Amniotic stem cell (primary cell): ENCODE results near the gene PAXX.

Source experiments
- DNase-seq: peaks from one replicate; lab custom pipeline; 2025; lab: John Stamatoyannopoulos, UW

Gene PAXX

DNA sequence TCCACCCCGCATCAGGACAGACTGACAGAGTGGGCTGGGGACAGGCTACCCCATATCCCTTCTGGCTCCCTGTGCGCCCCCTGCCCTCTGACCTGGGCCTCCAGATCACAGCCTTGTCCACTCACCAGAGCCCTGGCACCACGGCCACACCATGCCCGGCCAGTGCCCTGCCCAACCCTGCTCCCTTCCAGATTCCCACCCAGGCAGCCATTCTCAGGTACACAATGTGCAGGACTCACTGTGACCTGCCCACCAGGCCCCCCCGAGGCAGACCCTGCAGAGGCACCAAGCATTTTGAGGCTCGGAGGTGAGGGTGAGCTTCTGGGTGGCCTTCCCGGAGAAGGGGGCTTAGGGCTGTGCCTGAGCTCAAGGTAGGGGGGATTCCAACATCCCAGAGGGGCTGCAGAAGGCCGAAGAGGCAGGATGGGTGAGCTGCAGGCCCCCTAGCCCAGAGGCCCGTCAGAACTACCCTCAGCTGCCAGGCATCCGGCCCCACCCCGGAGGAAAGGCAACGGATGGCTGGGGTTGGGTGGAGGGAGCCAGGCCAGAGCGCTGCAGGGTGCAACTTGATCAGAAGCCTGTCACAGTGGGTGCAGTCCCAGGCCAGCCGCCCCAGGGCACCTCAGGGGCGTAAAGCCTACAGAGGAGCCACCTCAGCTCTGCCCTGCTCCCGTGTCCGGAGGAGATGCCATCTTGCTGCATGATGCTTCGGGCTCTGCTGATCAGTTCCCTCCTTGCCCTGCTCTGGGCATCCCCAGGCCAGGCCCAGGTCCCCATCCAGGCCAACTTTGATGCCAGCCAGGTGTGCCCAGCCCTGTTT lies 9.8 kb upstream of the PAXX start, which contains the start of gene LCNL1:
Gene LCNL1 (plus strand): TSS at position 762 of the 820 bp plus-strand sequence. CDS start 594 bp downstream, outside the sequence.
- no peak for DNase-seq

DNA sequence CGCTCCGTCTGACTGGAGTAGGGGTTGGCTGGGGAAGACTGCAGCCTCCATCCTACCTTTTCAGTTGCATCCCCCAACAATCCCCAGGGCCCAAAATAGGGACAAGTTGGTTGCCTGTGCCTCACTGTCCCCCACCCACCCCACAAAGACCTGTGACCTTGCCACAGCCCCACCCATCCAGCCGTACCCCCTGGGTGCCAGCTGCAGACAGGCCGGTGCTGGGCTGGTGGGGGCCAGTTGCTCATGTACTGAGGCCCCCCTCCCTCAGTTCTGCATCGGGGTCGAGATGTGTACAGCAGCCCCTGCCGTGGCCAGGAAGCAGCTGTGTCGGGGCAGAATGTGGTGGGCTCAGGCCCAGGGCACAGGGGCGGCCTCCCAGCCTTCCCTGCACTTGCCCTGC lies 9.1 kb upstream of the PAXX start:
- no peak for DNase-seq

GRCh38 chr9:136983656-136984314 lies 8.4 kb upstream of the PAXX start:
- DNase-seq, result no peak

GRCh38 chr9:136984464-136985026 lies 7.7 kb upstream of the PAXX start:
- DNase-seq, result no peak

- no peak for DNase-seq
Observed at GRCh38 chr9:136985027-136985602, 7.1 kb upstream of the PAXX start.

- DNase-seq, result no peak
Observed at GRCh38 chr9:136985853-136986252, 6.4 kb upstream of the PAXX start.

GRCh38 chr9:136988872-136989271 lies 3.4 kb upstream of the PAXX start:
- DNase-seq, result no peak

DNA sequence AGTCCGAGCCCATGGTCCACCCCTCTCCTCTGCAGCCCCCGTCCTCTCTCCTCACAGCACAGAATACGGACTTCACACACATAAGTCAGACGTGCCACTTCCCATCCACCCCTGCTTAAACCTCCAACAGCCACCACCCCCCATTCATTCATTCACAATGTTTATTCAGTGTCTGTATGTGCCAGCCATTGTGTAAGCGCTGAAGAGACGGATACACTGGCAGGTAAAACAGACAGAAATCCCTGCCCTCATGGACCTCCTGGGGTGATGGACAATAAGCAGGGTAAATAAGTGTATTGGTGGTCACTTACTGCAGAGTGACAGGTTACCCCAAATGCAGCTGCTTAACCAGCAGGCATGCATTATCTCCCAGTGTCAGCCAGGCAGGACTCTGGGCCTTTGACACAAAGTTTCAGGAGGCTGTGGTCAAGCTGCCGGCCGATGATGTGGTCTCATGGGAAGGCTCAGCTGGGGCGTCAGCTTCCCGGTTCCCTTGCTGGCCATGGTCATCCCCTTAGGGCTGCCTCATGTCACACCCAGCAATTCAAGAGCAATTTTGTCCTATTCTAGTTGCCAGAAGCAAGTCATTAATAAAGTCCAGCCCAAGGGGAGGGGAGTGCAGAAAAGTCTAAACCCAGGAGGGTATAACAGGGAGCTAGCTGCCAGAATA lies 1.8 kb upstream of the PAXX start:
- DNase-seq, result no peak

GRCh38 chr9:136992819-136993369 lies 672 bp downstream of the PAXX start:
- no peak for DNase-seq

DNA sequence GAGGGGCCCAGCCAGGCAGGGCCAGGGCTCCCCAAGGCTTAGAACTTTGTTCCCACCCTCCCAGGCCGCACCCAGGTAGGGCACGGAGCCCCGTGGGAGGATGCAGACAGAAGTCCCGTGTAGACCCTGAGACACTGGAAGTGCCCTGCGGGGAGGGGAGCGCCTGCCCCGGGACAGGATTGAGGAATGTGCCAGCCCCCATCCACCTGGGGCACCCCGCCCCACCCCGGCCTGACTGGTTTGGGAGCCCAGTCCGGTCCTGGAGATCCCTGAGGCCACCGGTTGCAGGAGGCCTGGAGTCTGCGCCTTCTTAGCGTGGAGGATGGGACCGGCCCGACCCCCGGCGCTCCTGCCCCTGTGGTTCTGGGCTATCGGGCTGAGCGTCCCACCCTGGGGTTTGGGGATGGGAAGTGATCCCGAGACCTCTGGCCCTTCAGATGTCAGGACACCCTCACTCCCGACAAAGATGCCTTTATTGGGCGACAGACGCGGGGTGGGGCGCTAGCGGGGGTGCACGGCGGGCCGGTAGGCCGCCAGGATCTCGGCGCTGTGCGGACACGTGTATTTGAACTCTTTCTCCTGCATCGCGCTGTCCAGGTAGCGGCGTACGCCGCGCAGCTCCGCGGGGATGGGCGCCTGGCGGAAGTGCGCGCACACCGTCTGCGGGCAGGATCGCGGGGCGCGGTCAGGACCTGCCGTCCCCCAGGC lies 2.1 kb downstream of the PAXX start:
- DNase-seq, result no peak

DNA sequence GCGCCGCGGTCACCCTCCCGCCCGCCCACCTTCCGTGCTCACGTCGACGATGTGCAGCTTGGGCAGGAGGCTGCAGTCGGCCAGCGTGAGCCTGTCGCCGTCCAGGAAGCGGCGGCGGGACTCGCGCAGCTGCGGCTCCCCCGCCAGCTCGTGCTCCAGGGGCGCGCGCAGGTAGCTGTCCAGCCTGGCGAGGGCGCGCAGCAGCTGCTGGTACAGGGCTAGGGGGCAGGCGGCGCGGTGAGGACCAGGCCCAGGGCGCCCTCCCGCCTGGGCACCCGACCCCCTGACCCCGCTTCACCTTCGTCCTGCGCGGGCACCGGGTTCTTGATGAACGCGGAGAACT lies 2.6 kb downstream of the PAXX start:
- DNase-seq, result no peak

DNA sequence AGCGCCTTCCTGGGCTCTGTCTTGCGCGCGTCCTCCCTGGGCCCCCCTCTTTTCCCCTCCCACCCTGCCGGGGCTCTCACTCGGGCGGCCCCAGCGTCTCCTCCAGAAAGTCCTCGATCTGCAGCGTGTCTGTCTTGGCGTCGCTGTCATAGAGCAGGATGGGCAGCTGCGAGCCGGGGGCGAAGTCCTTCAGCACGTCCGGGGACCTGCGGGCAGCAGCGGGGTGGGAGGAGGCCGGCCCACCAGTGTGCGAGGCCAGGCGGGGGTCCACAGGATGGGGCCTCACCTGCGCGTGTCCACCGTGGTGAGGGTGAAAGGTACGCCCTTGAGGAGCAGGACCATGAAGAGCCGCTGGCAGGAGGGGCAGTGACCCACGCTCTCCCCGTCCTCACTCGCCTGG lies 3.1 kb downstream of the PAXX start:
- DNase-seq, result no peak

- DNase-seq, result no peak
Observed at GRCh38 chr9:136995772-136996311, 3.6 kb downstream of the PAXX start.

- DNase-seq, result no peak
Observed at GRCh38 chr9:136996361-136997292, 4.4 kb downstream of the PAXX start, which contains the start of gene CLIC3. Gene CLIC3 (minus strand): TSS chr9:136996568. CDS start chr9:136996543, 25 bp downstream.

GRCh38 chr9:136997371-136997770 lies 5.1 kb downstream of the PAXX start:
- no peak for DNase-seq

DNA sequence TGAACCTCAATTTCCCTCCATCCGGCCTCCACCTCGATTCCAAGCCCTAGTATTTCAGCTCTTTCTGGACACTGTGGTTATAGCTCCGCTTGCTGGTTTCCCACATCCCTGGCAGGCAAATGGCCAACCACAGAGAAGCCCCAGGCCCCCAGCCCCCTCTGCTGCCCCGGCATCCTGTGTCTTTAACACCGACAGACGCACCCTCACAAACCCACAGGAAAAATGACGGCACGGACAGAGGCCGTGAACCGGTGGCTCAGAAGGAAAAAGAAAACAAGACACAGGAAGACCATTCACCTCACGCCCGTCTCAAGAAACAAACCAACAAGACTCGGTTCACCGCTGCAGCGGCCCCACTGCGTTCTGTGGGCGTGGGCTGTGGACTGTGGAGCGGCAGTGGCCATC lies 5.6 kb downstream of the PAXX start:
- no peak for DNase-seq

GRCh38 chr9:137000177-137000930 lies 8.1 kb downstream of the PAXX start:
- no peak for DNase-seq

- no peak for DNase-seq
Observed at GRCh38 chr9:137001857-137002645, 9.8 kb downstream of the PAXX start.
